Raji (cell line): ENCODE measurements around the gene ANKRD34A.

Experiments used
- POLR2A ChIP-seq: IDR thresholded peaks from 2 replicates; pipeline ENCODE4 v1.6.1; 2011; ENCODE audit warnings: low read depth, low read length, control low read depth; ENCODE audit not compliant: insufficient read depth

Gene ANKRD34A

DNA sequence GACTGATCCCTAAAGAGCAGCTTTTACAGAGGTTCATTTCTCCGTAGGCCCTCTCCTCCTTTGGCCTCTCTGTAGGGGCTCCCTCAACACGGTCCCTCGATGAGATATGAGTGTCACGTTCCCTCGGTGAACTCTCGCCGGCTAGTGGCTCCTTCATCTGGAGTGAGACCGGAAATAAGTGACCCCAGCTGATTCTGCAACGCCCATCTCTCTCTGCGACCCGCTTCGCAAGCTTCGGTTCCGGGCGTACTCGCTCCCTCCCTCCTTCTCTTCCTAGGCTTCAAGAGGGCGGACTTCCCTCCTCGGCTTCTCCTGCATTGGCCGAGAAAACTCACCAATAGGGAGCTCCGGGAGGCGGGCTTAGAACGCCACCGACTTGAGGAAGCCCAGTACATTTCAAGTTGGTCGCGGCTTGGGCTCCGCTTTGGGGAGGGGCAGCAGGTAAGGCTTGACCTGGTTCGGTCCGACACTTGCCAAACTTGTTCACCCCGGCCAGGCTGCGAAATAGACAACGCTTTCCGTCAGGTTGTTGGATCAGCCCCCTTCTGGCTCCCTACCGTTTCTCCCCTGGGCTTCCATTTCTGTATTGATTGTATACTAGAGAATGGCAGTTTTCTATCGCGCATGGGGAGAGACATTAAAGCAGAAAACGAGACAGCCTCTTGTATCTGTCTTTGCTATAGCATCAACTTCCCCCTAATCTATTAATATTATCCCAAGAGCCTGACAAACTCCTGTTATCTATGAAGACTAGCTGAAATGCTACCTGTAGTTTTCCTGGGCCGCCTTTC, at the start of gene ANKRD34A, which contains the start of gene POLR3GL:
Gene ANKRD34A, minus strand, starts transcription at position 248 of the 791 bp plus-strand sequence. CDS start 2,816 bp downstream, outside the sequence.
Gene POLR3GL, plus strand, starts transcription at position 363 of the 791 bp plus-strand sequence. CDS start 10,176 bp downstream, outside the sequence.
- peak; percentile 94 for TF ChIP-seq POLR2A

- no peak for TF ChIP-seq POLR2A
Observed at GRCh38 chr1:146013559-146013922, 49.2 kb upstream of the ANKRD34A start.

- TF ChIP-seq POLR2A, result no peak
Observed at GRCh38 chr1:146012703-146013558, 48.6 kb upstream of the ANKRD34A start.

GRCh38 chr1:146010126-146010738, 45.9 kb upstream of the ANKRD34A start:
- no peak for TF ChIP-seq POLR2A

DNA sequence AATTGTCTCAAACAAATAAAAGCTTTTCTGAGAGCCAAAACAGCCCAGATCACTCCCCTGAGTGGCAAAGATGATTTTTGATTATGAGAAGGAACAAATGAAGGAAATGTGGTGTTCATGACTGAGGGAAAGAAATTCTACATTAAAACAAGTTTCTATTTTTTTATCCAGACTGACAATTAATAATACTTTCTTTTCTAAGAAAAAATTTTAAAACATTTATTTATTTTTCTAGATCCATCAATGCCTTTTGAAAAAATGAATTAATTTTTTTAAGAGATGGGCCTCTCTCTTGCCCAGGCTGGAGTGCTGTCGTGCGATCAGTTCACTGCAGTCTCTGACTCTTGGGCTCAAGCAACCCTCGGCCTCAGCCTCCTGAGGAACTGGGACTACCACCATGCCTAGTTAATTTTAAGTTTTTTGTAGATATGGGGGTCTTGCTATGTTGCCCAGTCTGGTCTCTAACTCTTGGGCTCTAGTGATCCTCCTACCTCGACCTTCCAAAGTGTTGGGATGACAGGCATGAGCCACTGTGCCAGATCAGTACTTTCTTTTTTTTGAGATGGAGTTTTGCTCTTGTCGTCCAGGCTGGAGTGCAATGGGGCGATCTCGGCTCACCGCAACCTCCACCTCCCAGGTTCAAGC, 43.2 kb upstream of the ANKRD34A start:
- no peak for TF ChIP-seq POLR2A

DNA sequence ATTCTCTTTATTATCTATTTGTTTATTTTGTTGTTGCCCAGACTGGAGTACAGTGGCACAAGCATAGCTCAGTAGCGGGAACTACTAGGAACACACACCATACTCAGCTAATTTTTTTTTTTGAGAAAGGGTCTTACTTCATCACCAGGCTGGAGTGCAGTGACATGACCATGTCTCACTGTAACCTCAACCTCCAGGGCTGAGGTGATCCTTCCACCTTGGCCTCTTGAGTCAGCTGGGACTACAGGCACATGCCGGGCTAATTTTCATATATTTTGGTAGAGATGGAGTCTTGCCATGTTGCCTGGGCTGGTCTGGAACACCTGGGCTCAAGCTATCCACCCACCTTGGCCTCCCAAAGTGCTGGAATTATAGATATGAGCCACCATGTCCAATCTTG, 37.3 kb upstream of the ANKRD34A start:
- no peak for TF ChIP-seq POLR2A

DNA sequence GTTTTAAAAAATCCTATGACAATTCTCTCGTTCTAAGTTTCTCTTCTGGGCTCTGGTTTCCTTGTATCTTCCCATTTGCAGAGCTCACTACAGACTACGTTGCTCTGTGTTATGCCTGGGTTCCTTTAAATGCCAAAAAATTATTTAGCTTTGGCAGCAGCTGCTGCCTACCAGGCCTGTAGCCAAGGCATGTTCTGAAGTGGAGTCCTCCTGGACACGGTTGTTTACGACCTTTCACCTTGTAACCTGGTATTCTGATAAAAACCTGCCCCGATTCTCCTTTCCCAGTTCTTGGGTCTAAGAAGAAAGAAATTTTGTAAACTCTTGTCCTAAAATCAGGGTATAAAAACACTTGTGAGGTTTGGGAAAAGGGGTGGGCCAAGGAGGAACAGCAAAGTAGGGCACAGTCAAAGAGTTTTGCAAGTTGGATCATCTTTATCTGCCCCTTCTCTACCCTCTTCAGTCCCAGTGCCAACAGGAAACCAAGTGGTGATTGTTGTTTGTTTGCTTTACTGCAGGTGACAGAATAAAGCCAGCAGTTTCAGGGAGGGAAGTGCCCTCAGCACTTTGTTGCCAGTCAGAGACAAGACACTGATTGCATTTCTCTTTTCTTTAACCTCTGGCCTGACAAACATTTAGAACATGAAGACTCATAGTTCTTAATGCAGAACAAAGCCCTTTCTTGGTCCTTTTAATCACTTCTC, 35.1 kb upstream of the ANKRD34A start:
- TF ChIP-seq POLR2A, result no peak

DNA sequence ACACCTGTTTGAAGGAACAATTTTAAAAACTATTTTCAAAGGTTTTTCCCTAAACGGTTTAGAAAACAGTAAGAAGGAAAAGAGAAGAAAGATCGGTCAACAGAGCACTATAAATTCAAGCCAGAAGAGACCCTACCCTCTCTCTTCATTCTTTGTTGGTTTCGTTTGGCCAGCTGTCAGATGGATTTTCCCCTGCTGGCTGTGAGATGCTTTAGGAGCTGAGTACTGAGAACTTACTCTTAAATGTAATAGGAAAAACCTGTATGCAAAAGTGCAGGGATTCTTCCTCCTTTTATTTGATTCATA, 33.3 kb upstream of the ANKRD34A start:
- TF ChIP-seq POLR2A, result no peak

DNA sequence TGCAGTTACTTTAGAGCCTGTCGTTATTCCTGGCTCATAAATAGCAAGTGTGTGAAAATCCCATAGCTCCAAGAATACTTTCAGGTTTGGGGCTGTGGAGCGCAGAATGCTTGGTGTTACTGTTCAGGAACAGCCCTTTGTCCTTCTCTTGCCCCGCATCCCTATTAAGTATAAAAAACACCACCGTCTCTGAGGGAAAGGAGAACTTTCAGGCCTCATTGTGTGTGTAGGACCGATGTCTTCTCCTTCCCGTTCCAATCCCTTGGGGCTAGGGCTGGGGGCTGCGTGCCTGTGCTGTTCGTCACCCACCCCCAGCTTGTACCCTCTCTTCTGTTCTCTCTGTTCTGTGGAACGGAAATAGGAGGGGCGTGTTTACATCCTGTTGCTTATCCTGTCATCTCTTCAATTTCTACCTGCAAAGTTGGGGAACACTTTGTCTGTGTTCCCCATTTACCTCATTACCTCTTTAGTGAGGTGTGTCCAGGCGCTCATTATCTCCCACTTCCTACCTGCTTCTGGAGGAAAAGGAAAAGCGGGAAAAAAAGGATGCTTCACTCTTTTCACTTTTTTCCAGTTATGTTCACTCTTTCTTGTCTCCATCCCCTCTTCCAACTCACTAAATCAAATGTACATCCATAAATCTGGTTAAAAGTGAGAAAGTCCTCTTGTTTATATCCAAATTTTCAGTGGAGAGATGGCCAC, 32.8 kb upstream of the ANKRD34A start:
- TF ChIP-seq POLR2A, result peak; percentile 72

DNA sequence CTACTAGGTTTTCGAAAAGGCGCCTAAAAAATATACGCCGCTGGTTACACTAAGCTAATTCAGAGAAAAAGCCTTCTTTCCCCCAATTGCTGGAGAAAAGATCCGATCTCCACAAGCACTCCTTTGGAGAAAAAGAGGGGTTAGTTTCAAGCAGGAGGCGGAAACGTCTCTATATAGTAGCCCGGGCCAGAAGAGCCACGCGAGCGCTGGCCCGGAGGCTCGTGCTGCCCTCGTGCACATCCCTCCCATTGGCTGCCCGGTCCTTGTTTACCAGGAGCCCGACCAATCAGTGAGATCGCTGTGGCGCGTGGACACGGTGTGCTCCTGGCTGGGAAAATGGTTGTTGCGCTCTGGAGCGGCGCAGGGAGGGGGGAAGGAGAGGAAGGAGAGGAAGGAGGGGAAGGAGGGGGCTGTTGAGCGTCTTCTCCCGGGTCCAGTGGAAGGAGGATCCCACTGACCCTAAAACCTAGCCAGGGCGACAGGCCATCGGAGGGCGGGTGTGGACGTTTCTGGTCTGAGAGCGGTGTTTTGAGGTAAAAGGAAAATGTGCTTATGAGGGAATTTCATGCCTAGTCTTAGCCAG, 32.1 kb upstream of the ANKRD34A start, which contains the start of gene TXNIP:
Gene TXNIP, minus strand, starts transcription at position 147 of the 583 bp plus-strand sequence. CDS start 313 bp downstream, outside the sequence.
- peak; percentile 85 for TF ChIP-seq POLR2A

DNA sequence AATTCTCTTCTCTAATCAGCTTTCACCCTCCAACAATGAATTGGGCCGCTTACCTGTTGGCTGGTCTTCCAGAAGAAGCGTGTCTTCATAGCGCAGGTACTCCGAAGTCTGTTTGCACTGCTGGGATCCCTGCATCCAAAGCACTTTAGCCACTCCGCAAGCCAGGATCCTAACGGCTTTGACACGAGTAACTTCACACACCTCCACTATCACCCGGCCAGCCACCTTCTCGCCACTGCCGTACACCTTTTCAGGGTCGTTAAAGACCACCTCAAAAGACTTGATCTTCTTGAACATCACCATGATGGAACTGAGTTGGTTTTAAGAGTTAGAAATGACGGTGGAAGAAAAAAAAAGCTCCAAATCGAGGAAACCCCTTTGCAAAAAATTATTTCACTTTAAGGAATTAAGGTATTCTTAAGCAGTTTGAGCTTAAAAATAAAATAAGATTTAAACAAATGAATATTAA, 31.6 kb upstream of the ANKRD34A start:
- TF ChIP-seq POLR2A, result no peak

DNA sequence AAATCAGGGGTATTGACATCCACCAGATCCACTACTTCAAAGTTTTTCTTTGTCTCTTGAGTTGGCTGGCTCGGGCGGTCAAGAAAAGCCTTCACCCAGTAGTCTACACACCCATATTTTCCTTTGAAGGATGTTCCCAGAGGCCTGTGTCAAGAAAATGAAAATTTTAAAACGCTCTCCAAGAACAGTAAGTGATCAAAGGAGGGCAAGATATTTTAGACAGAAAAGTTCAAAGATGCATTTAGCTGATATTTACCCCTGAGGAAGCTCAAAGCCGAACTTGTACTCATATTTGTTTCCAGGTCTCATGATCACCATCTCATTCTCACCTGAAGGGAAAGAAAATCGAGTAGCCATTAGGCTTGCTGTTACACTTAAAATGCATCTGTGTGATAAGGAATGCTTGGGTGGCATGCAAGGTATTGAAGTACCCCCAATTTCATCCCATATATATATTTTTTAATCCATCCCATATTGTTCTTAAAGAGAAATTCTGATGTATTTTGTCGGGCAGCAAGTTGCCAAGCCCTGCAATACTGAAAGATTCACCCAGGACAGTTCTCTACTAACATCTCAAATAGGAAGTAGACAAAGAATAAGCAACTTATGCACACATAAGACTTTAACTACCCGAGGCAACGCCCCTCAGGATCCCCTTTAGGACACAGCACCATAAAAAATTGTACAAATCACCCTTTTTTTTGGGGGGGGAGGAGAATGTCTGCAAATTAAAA, 30.9 kb upstream of the ANKRD34A start:
- no peak for TF ChIP-seq POLR2A
